PFSK-1 (cell line): ENCODE data around the gene ADARB1.

ENCODE experiments used
- FOXP2 ChIP-seq: optimal IDR thresholded peaks from 2 replicates; pipeline ENCODE3; 2011; ENCODE audit warnings: borderline replicate concordance, control low read depth, inconsistent platforms; ENCODE audit not compliant: insufficient read depth; ENCODE audit errors: extremely low read length, extremely low read depth
- POLR2AphosphoS5 ChIP-seq: IDR thresholded peaks from 2 replicates; pipeline ENCODE4 v1.6.1; 2012; ENCODE audit warnings: low read depth, mild to moderate bottlenecking, control low read depth, low read length, moderate library complexity
- SIN3A ChIP-seq: IDR thresholded peaks from 2 replicates; pipeline ENCODE4 v1.6.1; 2012; ENCODE audit warnings: mild to moderate bottlenecking, low read length, moderate library complexity, borderline replicate concordance; ENCODE audit not compliant: insufficient read depth
- TAF1 ChIP-seq: IDR thresholded peaks from 2 replicates; pipeline ENCODE4 v1.6.1; 2012; ENCODE audit warnings: low read length, control low read depth, borderline replicate concordance; ENCODE audit not compliant: insufficient read depth
- TF ChIP-seq, protein P1 (sequence below), 2 experiments: IDR thresholded peaks; 2 replicates each; pipeline versions ENCODE4 v1.6.1 to v1.8.0; 2011 to 2012; ENCODE audit warnings: low read depth in 2 of 2, low read length in 2 of 2, control low read depth in 1 of 2, inconsistent platforms in 1 of 2, mild to moderate bottlenecking in 1 of 2, moderate library complexity in 1 of 2; ENCODE audit not compliant: insufficient read depth in 1 of 2

The ADARB1 gene

DNA sequence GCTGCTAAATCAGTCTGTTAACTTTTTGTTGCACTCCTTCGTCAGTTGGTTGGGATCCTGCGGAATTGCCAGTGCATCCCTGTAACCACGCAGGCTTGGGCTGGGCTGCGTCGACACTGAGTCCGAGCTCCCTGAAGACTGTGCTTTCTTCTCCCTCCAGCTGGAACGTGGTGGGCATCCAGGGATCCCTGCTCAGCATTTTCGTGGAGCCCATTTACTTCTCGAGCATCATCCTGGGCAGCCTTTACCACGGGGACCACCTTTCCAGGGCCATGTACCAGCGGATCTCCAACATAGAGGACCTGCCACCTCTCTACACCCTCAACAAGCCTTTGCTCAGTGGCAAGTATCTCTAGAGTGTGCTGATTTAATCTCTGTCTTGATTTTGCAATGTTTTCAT lies 130.0 kb downstream of the ADARB1 start:
- TF ChIP-seq TAF1 (no peak), POLR2AphosphoS5 (no peak)

DNA sequence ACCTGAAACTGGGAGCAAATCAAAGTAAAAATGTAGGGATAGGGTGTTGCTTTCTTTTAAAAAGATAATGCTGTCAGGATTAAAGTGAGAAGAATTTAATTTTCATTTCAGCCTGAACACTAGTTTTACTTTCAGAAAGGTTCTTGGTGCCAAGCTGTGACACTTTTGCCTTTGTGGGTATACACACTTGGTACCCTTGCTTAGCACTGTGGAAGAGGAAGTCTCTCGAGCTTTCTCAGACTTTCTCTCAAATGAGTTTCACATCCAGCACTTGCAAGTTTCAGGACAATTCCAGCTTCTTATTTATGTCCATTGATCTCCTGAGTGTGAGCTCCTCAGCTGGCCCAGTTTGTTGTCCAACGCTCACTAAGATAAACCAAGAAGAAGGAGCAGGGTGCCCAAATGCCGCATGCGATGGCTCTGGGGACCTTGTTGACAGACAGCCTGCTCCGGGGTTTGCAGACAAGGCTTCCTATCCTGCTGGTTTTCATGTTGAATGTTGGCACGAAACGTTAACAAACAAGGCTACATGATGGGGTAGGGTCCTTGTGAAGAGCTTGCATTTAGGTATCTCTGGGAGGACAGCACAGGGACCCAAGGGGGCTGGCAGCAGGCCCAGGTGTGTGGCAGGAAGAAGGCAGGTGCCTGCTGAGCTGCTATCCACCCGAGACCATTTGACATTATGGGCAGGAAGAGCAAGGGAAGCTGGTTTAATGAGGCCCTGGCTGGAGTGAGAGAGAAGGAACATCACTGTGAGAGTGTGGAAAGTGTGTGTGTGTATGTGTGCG lies 133.7 kb downstream of the ADARB1 start:
- TF ChIP-seq POLR2AphosphoS5 (no peak), TAF1 (no peak), SIN3A (no peak), FOXP2 (no peak)
- TF ChIP-seq, protein P1, sequence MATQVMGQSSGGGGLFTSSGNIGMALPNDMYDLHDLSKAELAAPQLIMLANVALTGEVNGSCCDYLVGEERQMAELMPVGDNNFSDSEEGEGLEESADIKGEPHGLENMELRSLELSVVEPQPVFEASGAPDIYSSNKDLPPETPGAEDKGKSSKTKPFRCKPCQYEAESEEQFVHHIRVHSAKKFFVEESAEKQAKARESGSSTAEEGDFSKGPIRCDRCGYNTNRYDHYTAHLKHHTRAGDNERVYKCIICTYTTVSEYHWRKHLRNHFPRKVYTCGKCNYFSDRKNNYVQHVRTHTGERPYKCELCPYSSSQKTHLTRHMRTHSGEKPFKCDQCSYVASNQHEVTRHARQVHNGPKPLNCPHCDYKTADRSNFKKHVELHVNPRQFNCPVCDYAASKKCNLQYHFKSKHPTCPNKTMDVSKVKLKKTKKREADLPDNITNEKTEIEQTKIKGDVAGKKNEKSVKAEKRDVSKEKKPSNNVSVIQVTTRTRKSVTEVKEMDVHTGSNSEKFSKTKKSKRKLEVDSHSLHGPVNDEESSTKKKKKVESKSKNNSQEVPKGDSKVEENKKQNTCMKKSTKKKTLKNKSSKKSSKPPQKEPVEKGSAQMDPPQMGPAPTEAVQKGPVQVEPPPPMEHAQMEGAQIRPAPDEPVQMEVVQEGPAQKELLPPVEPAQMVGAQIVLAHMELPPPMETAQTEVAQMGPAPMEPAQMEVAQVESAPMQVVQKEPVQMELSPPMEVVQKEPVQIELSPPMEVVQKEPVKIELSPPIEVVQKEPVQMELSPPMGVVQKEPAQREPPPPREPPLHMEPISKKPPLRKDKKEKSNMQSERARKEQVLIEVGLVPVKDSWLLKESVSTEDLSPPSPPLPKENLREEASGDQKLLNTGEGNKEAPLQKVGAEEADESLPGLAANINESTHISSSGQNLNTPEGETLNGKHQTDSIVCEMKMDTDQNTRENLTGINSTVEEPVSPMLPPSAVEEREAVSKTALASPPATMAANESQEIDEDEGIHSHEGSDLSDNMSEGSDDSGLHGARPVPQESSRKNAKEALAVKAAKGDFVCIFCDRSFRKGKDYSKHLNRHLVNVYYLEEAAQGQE (IDR thresholded peaks at IDR 0.05; ENCODE audit: insufficient read depth in 1 of 2, low read depth in 2 of 2, low read length in 2 of 2): no peak

DNA sequence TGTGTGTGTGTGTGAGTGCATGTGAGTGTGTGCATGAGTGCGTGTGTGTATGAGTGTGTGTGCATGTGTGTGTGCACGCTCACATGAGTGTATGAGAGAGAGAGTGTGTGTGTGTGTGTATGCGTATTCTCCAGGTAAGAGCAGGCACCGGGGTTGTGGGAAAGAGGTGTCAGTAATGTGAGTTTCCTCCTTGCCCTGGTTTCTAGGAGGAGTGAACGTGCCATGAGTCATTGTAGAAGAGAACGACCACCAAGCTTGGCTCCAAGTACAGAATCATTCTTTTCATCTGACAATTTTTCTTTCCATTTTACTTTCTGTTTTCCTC lies 134.2 kb downstream of the ADARB1 start:
- TF ChIP-seq SIN3A (no peak), FOXP2 (no peak), TAF1 (no peak), POLR2AphosphoS5 (no peak)
- TF ChIP-seq, protein P1 (IDR thresholded peaks at IDR 0.05; ENCODE audit: insufficient read depth in 1 of 2, low read depth in 2 of 2, low read length in 2 of 2): no peak

DNA sequence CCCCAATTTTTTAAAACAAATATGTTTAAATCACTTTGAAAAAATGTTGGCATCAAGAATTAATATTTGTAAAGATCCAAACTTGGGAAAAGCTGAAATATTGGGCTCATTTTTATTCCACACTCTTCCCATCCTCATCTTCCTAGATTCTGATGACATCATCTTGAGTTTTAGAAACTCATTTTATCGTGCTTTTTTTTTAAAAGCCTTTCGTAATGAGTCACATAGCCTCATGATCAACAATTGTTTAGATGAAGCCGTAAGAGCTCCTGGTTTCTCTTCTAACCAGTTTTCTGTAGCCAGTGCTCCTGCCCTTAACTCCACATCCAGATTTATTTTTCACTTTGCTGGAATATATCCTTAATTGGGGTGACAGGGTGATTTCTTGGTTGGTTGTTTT lies 134.7 kb downstream of the ADARB1 start:
- TF ChIP-seq FOXP2: no peak
- TF ChIP-seq, protein P1 (IDR thresholded peaks at IDR 0.05; ENCODE audit: insufficient read depth in 1 of 2, low read depth in 2 of 2, low read length in 2 of 2): no peak
- TF ChIP-seq TAF1: no peak
- TF ChIP-seq POLR2AphosphoS5: no peak
- TF ChIP-seq SIN3A: no peak

DNA sequence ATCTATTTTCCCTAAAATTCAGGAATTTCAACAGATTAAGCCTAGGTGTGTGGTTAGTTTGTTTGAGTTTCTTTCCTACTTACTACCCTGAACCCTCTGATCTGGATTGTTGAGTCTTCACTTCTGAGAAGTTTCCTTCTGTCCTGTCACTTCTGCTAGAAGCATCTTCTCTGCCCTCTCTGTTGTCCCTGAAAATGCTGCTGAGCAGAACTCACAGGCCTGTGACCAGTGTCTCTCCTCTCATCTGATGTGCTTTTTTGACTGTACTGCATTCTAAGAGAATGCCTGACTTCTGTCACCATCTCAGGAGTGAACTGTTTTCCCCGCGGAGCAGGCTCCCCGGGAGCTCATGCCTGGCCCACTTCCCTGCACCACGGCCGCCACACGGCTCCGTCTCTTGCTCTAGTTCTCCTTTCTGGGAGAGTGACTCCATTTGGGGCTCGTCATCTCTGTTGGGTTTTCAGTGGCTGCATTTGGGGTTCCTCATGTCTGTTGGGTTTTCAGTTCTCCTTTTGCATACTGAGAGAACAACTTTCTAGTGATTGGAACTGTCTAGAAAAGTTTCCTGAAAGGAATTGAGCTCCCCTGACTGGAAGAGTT lies 135.4 kb downstream of the ADARB1 start:
- no peak for TF ChIP-seq FOXP2
- TF ChIP-seq POLR2AphosphoS5: no peak
- TF ChIP-seq TAF1: no peak
- no peak for TF ChIP-seq SIN3A
- TF ChIP-seq, protein P1 (IDR thresholded peaks at IDR 0.05; ENCODE audit: insufficient read depth in 1 of 2, low read depth in 2 of 2, low read length in 2 of 2): no peak
